ENCODE data around the gene LBHD1.
"Not testable (repeated sequence)": the region's sequence is repeated elsewhere in the genome, so short reads cannot be mapped to it uniquely, and the experiment has no call there.

The LBHD1 gene

GRCh38 chr11:62656796-62657429 is 15.2 kb downstream of the LBHD1 start:
- no peak for DNase-seq

GRCh38 chr11:62654297-62654696 is 17.8 kb downstream of the LBHD1 start:
- no peak for DNase-seq

DNA sequence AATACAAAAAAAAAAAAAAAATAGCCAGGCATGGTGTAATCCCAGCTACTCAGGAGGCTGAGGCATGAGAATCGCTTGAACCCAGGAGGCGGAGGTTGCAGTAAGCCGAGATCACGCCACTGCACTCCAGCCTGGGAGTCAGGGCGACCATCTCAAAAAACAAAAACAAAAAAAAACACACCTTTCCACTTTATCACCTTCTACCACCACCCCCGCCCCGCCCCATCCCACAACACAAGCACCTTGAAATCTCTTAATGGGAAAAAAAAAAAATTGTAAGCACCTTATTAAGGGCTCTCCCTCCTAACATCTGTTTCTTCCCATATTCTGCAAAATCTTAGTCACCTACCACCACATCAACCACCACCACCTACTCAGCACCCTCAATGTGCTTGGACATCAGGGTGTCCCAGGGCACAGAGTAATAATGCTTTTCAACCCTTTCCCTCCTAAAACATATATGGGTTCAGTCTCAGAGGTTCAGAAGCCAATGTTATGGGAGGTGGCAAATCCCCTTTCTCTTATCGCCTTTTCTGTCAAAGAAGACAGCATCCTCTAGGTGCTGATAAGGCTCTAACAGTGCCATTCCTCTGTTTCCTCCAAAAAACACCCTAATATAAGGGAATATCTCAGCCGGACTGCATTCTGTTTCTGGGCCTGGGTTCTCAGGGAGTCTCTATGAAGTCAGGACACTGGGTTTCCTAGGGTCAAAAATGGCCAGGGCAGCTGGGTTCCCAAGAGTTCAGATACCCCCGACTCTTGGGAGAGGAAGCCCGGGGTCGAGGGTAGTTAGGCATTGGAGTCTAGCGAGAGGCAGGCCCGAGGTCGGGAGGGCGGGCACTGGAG is 19.7 kb downstream of the LBHD1 start:
- DNase-seq: no peak

DNA sequence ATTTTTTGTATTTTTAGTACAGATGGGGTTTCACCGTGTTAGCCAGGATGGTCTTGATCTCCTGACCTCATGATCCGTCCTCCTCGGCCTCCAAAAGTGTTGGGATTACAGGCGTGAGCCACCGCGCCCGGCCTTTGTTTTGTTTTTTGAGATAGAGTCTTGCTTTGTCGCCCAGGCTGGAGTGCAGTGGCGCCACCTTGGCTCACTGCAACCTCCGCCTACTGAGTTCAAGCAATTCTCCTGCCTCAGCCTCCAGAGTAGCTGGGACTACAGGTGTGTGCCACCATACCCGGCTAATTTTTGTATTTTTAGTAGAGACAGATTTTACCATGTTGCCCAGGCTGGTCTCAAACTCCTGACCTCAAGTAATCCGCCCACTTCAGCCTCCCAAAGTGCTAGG is 21.8 kb downstream of the LBHD1 start:
- DNase-seq: not testable (repeated sequence)

DNA sequence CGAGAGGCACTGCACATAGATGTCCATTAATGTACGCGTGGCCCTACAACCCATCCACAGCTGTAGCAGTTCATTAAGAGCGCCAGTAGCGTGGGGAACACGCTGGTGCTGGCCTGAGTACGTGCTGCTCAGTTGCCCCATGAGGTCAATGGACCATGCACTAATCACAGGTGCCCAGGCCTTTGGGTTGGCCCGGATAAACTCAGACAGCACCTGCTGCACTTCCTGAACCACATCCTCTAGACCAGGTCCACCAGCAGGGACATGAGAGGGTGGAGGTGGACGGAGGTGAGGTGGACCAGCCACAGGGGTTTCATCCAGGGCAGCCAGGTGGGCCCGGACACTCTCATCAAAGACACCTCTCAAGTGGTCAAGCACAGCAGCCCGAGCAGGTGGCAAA is 22.6 kb downstream of the LBHD1 start:
- no peak for DNase-seq

GRCh38 chr11:62648967-62649364 is 23.1 kb downstream of the LBHD1 start:
- DNase-seq: no peak

- no peak for DNase-seq
These were observed 23.7 kb downstream of the LBHD1 start for GRCh38 chr11:62648185-62648966.

- no peak for DNase-seq
These were observed 24.5 kb downstream of the LBHD1 start for GRCh38 chr11:62647609-62648005.

DNA sequence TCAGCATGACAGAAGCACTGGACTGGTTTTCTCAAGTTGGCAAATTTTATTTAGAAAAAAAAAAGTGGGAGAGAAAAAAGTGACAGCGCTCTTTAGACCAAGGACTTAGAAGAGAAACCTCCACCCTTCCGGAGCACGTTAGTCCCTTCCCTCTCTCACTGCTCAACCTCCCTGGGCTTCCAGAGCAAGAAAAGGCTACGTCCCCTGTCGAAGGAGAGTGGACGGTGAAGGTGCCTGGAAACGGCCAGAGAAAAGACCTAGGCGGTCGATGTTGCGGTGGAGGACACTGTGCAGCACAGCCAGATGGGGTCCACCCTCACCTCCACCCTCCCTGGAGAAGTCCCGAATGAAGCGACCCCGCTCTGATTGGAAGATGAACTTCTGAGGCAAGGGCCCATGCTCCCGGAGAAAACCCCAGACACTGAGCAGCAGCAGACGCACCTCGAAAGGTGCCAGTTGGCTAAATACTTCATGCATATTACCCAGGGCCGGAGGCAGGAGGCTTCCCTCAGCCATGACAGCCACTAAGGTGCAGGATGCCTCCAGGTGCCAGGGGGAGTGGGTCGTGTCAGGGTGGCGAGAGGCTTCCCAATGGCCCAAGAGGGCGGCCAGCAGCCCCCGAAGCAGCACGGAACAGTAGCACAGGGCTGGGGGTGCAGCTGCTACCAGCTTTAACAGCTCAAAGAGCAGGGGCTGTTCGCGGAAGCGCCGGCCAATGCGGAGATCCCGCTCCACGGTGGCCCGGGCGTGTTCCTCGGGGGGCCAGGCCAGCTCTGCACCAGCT is 25.1 kb downstream of the LBHD1 start:
- DNase-seq: no peak

- DNase-seq: peak; percentile 98 to 99
These were observed 25.9 kb downstream of the LBHD1 start, which contains the start of gene GANAB for GRCh38 chr11:62645946-62646824. GANAB (minus strand) TSS chr11:62646613; CDS start chr11:62646599, 14 bp downstream.

DNA sequence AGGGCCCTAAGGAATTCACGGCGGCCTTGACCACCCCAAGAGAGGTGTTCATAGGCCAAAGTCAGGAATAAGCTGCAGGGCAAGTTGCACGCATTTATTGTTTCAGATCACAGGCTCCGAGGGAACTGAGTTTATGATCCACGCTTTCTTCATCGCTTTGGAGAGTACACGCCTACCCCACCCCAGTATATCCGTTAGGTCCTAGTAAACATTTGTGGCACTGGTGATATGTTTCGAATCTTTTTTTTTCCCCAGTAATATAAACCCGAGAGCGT is 26.5 kb downstream of the LBHD1 start:
- DNase-seq: peak in 1 of 2 donors; percentile 19

DNA sequence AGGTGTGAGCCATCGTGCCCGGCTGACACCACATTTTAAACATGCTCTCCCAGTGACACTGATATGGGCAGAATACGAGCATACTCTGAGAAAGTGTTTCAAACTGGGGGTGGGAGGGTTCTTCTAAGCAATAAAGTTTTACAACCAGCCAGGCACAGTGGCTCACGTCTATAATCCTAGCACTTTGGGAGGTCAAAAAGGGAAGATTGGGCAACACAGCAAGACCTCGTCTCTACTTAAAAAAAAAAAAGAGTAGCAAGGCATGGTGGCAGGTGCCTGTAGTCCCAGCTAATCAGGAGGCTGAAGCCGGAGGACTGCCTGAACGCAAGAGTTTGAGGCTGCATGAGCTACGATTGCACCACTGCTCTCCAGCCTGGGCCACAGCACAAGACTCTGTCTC is 27.8 kb downstream of the LBHD1 start:
- no peak for DNase-seq

- DNase-seq: no peak
These were observed 39.6 kb downstream of the LBHD1 start for GRCh38 chr11:62632492-62632891.

DNA sequence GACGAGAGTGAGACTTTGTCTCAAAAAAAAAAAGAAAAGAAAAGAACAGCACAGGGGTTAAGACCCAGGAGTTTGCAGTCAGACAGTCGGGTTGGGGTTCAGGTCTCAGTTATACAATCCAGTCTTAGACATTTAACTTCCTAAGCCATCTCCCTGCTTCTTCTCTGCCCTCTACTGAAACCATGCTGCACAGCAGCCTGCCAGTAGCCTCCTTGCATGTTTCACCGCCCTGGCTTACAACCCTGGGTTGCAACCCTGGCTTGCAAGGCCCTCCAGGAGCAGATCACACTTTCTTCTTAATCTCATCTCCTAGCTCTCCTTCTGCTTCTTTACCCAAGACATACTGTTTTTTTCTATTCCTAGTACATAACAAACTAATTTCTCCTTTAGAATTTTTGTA is 44.4 kb downstream of the LBHD1 start:
- peak in 1 of 2 donors; percentile 14 for DNase-seq

GRCh38 chr11:62622476-62623089 is 49.5 kb downstream of the LBHD1 start:
- DNase-seq: no peak

GRCh38 chr11:62621567-62622470 is 50.2 kb downstream of the LBHD1 start, which contains the start of gene B3GAT3:
B3GAT3 (minus strand) TSS chr11:62621986; CDS start chr11:62621947, 39 bp downstream.
- peak; percentile 97 to 98 for DNase-seq

DNA sequence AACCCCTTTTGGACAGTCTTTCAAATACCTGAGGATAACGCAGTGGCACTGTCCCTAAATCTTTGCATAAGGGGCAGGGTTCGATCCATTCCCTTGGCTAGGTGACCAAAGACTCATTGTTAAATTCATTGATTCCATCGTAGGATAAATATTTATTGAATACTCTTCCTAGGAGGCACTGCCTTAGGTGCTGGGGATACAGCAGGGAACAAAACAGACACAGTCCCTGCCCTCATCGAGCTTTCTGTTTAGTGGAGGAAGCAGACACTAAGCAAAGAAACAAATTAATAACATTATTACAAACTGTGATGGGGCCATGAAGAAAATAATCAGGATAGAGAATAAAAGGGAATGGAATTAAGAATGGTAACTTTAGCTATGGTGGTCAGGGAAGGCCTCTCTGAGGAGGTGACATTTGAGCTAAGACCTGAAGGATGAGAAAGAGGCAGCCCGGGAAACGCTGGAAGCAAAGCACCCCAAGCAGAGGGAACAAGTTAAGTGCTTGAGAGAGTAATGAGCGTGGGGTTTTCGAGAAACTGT is 51.0 kb downstream of the LBHD1 start:
- no peak for DNase-seq

DNA sequence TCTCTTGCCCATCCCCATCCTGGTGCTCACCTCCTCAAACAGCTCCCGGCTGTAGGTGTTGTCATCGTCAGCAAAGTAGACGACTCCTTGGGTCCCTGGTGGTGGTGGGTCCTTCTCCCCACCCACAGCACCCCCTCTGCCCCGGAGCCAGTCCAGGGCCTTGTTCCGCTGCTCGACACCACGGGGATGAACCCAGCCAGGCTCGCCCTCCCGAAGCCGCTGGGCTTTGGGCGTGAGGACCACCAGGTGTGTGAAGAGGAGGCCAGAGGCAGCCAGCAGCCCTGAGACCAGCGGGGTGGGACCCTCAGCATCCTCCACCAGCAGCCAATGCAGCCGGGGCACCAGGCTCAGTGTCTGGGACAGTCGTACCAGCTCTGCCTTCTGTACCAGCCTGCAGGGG is 55.1 kb downstream of the LBHD1 start:
- DNase-seq: not testable (repeated sequence)

- DNase-seq: no peak
These were observed 56.5 kb downstream of the LBHD1 start for GRCh38 chr11:62615521-62615920.

DNA sequence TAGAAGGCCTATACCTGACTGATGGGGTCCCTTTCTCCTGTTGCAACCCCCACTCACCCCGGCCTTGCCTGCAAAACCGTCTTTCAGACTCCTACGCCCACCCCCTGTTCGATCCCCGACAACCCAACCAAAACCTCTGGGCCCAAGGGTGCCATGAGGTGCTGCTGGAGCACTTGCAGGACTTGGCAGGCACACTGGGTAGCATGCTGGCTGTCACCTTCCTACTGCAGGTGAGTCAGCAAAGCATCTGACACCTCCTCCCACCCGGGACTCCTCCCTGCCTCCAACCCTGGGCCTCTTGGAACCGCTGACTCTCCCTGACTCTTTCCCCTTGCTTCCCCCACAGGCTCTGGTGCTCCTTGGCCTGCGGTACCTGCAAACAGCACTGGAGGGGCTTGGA is 57.8 kb downstream of the LBHD1 start:
- DNase-seq: no peak

Measured in inflammatory macrophage treated with lipopolysaccharide for 1 hour (primary cell).